Middle frontal gyrus (tissue), 1 donor: ENCODE data around the gene TRIP12.
A peak's percentile ranks its signal among the peaks of the same experiment; 100 is the strongest.
"Not testable (repeated sequence)": the region's sequence is repeated elsewhere in the genome, so short reads cannot be mapped to it uniquely, and the experiment has no call there.

Source experiments
- DNase-seq: peaks from one replicate; pipeline ENCODE4 v3.0.0-alpha.2; 2015; ENCODE audit warnings: low spot score; ENCODE audit errors: extremely low spot score

Gene TRIP12

GRCh38 chr2:229725716-229726574, 195.9 kb downstream of the TRIP12 start:
- no peak for DNase-seq

DNA sequence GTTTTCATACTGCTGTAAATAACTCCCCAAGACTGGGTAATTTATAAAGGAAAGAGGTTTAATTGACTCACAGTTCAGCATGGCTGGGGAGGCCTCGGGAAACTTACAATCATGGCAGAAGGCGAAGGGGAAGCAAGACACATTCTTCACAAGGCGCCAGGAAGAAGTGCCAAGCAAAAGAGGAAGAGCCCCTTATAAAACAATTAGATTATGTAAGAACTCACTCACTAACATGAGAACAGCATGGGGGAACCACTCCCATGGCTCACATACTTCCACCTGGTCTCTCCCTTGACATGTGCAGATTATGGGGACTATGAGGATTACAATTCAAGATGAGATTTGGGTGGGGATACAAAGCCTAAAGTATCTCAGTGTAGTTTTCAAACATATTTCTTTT, 198.6 kb downstream of the TRIP12 start:
- not testable (repeated sequence) for DNase-seq

DNA sequence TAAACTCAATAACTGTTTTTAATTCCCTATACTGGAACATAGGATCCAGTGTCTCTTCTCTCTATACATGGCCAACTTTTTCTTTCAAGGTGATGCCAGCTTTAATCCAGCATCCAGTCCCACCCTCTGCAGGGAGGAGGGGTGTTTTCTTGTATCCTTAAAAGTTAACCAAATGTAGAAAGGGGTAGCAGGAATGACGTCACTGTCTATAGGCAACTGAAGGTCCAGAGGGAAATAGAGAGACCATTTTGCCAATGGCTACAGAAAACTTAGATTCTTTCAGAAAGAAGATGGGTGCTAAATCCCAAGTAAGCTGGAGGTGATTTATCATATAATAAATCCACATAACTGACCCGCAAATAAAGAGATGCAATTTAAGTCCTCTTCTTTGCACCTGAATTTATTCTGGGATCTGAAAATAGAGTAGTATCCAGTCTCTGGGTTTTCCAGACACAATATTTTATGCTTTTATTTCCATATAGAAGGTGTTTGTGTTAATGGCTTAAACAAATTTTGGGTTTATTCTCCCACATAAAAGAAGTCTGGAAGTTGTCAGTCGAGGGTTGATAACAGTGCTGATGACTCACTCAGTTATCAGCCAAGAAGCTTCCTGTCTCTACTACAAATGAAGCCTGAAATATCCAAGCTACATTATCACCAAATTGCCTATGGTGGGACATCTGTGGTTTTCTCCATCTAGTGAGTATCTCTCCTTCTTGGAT, 201.7 kb downstream of the TRIP12 start:
- DNase-seq = no peak

DNA sequence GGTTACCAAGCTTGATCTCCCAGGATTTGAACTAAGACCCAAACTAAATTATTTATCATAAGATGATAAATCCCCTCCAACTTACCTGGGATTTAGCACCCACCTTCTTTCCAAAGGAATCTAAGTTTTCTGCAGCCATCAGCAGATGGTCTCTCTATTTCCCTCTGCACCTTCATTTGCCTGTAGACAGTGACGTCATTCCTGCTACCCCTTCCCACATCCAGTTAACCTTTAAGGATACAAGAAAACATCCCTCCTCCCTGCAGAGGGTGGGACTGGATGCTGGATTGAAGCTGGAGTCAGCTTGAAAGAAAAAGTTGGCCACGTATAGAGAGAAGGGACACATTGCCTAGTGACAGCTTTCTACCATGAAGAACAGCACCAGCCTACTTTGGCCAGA, 203.8 kb downstream of the TRIP12 start:
- no peak for DNase-seq

DNA sequence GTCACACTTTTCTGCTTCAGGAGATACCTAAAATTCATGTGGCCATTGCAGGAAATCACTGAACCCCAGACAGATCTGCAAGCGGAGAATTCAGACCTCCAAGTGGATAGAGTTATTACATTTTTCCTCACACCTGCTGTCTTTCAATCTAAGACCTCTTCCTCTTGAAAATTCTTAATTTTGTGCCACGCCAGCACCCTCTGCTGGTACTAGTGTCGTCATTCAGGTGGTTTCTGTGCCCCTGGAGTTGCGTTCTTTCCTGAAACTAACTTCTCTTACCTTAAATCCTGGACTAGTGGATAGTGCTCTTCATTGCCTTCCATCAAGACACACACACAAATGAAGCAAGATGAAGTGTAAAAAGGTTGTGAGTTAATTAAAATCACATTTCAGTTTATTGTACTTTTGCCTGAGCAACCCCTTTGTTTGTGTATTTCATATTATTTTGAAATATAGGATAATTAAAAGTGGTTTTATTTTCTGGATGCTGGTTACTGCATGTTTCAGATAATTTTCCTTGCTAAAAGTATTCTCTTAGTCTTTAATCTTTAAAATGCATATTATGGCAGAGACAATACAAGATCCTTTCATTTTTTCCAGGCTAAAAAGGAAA, 205.8 kb downstream of the TRIP12 start:
- peak; percentile 33 for DNase-seq

DNA sequence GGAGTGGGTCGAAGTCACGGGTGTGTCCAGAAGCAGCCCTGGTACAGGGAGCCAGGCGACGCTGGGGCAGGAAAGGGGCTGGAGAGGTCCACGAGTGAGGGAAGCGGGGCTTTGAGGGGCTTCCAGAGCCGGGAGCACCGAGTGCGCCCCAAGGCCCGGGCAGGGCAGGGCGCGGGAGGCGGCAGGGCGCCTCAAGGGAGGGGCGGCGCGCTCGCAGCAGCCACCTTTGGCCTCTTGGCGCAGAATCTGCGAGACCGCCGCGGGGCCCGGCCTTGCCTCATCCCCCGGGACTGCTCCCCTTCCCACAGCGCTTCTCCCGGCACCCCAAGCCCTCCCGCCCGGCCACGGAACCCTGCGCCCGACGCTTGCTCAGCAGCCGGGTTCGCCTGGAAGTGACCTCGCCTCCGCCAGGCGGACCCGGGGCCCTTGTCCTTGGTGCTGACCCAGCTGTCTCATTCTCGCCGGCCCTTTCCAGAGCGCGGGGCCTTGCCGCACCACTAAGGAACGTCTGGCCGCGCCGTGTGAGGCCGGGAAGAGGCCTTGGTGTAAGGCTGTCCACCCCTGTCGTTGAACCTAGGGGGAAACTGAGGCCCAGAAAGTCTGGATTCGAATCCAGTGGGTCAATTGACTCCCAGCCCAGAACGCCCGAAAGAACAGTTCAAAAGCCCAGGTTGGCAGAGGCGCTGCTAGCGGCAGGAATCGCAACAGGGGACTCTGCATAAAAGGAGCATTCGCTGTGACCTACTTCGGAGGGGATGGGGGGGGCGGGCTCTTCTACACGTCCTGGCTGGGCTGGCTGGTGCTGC, 206.9 kb downstream of the TRIP12 start:
- no peak for DNase-seq

- DNase-seq = peak; percentile 40
Observed at GRCh38 chr2:229714080-229714735, 207.6 kb downstream of the TRIP12 start, which contains the start of gene DNER. DNER (minus strand) TSS chr2:229714555; CDS start chr2:229714423, 132 bp downstream.
